Erythroblast (primary cell): ENCODE measurements around the gene BRCC3.
A peak's percentile ranks its signal among the peaks of the same experiment; 100 is the strongest.
"Not testable (repeated sequence)": the region's sequence is repeated elsewhere in the genome, so short reads cannot be mapped to it uniquely, and the experiment has no call there.

Source experiments
- DNase-seq, 2 experiments: peaks; one replicate each; lab custom pipeline; 2025; lab: John Stamatoyannopoulos, UW
- GATA1 ChIP-seq: IDR thresholded peaks from 2 replicates; pipeline ENCODE4 v1.6.1; 2011; ENCODE audit warnings: low read depth, mild to moderate bottlenecking, control low read depth, low read length, moderate library complexity
- POLR2A ChIP-seq: IDR thresholded peaks from 2 replicates; pipeline ENCODE4 v1.6.1; 2011; ENCODE audit warnings: mild to moderate bottlenecking, low read length

The BRCC3 gene

DNA sequence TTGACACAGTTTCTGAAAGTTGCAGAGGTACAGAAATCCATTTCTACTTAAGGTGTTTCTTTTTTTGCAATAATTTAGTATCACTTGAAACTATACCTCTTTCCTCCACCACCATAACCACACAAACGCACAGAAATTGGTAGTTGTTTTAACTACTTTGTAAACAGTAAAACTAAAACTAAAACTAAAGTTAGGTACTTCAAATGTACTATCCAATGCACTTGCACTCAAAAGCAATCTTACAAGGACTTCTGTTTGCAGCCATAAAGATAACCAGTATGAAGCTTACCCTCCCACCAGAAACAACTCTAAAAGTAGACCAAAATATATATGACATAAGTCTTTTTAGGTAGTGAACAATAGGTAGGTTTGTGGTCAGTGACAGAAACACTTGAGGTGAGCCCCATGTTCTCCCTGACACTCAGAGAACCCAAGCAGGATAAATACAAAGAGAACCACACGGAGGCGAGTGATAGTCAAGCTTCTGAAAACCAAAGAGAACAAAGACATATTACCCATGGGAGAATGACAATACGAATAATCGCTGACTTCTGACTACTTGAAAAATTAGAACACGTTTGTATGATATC is 72.7 kb downstream of the BRCC3 start:
- no peak for TF ChIP-seq GATA1
- no peak for TF ChIP-seq POLR2A
- no peak for DNase-seq

DNA sequence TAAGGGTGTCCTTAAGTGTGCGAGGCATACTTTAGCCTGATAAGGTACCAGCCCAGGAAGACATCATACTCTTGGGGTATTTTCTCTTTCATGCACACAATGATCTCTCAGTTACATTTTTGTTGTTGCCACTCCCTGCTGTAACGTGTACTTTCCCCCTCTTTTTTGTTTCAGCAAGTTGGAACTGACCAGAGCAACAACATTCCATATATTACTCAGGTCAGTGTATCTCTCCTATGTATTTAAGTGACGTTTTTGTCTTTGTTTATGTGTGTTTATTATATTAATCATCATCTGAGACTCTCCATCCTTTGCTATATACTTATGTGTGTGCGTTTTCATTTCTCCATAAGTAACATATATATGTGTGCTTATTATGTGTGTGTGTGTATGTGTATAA is 73.6 kb downstream of the BRCC3 start:
- TF ChIP-seq POLR2A (no peak), GATA1 (no peak)
- DNase-seq, result no peak

DNA sequence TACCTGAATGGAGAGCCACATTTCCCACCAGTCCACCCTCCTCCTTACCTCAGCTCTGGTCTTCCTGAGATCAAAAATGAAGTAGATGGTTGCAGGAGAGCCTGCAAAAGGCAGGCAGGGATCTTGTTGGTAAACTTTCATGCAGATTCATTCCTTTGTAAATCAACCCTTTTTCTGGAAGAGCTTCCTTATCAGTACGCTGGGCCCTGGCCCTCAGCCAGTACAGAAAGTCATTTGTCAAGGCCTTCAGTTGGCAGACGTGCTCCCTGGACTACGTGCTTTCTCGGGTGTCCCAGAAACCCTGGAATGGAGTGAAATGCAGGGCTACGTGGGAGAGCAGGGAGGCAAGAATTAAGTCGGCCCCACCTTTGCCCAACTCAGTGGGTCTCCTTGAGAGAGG is 76.3 kb downstream of the BRCC3 start:
- peak; percentile 15 to 16 for DNase-seq

DNA sequence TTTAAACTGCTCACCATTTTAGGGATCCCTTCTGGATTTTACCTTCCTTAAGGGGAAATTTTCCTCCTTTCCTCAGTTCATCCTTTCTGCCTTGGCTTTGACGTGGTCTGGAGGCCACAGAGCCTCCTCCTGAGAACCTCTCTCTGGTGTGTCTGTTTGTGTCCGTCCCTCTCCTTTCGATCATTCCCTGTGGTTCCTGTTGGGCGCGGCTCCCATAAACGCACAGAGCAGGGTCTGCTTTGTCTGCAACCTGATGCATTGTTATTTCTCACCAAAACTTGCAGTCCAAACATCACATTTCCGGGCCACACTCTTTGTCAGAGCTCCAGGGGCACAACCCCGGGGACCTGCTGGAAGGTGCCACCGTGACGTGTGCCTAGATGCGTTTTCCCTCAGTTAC is 76.9 kb downstream of the BRCC3 start:
- not testable (repeated sequence) for DNase-seq

DNA sequence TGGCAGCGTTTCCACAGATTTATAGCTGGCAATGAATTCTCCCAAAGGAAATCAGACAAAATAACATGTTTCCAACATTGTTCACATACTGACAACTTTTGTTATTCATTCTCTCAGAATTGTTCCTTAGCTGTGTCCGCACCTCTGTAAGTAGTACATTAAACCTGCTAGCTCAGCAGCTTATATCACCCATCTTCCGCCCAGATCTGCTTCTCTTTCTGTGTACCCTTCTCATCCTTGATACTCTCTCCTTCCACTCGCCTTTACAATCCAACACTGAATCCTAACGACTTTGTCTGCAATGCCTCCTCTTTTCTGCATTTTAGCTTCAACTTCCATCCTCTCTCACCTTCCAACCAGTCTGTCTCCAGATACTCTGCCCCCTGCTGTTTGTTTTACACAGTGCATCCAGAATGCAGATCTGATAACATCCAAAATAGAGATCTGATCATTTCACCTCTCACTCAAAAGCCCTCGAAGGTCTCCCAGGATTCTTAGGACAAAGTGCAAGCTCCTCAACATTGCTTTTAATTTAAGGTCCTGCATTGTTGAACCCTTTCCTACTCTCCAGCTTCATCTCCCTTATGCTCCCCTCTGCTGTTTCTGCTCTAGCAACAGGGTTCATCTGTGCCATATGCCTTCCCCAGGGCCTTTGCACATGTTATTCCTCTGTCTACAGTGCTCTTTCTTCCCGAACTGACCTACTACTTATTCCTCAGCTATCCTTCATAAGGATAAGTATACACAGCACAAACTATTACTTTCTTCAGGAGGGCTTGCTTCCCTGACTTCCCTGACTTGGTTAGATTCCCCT is 77.6 kb downstream of the BRCC3 start:
- TF ChIP-seq GATA1, result no peak
- TF ChIP-seq POLR2A, result no peak
- peak; percentile 46 to 49 for DNase-seq

DNA sequence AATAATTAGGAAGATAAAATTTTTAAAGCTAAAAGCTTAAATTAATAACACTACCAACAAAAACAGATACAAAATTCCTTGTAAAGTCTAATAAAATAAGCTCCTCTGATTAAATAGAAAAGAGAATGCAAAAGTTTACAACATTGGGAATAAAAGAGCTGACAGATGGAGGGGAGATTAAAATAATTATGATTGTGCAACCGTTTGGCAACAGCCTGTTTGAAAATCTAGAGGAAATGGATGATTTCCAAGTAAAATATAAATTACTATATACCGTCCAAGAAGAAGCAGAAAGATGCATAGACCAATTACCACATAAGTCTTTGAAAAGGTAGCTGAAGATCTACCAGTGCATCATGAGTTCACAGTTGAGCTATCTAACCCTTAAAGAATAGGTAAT is 98.6 kb downstream of the BRCC3 start:
- no peak for DNase-seq
- TF ChIP-seq GATA1 (no peak), POLR2A (no peak)
